Measurements from ENCODE around the gene COG7.

DNA sequence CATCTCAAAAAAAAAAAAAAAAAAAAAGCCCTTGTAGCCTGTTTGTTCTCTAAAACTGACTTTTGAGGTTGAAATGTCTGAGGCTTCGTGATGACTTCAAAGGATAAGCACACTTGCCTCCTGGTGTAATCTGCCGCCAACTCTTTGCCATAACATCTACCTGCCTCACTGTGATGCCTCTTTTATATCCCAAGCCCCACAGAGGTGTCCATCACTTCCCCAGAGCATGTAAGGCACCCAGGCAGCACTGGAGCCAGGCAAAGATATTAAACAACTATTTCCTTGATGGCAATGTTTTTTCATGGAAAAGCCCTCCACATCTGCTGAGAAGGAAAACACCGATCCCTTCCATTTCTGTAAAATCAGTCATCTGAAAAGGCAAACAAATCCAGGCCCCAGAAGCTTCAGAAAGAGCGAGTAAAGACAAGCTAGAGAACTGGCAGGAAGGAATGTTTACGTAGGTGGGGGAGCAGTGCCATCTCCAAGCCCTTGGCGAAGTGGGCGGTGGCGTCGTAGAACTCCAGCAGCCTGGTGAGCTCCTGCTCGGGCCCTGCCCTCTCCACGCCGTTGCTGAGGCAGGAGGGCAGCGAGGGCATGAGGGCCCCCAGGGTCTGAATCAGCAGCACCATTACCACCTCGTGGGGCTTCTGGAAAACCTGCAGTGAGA, 28.6 kb downstream of the COG7 start:
- TF ChIP-seq, protein P1, sequence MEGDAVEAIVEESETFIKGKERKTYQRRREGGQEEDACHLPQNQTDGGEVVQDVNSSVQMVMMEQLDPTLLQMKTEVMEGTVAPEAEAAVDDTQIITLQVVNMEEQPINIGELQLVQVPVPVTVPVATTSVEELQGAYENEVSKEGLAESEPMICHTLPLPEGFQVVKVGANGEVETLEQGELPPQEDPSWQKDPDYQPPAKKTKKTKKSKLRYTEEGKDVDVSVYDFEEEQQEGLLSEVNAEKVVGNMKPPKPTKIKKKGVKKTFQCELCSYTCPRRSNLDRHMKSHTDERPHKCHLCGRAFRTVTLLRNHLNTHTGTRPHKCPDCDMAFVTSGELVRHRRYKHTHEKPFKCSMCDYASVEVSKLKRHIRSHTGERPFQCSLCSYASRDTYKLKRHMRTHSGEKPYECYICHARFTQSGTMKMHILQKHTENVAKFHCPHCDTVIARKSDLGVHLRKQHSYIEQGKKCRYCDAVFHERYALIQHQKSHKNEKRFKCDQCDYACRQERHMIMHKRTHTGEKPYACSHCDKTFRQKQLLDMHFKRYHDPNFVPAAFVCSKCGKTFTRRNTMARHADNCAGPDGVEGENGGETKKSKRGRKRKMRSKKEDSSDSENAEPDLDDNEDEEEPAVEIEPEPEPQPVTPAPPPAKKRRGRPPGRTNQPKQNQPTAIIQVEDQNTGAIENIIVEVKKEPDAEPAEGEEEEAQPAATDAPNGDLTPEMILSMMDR (IDR thresholded peaks at IDR 0.05; ENCODE audit: low read depth, low read length, poor library complexity, severe bottlenecking), result no peak
- no peak for TF ChIP-seq EZH2phosphoT487 (IDR thresholded peaks at IDR 0.05; ENCODE audit: borderline replicate concordance, low read length)

All from DOHH2 (cell line).